Upper lobe of right lung (tissue), 1 donor: ENCODE measurements around the gene COL13A1. TPM values are rescaled to one million over a fixed set of nuclear protein-coding genes. Genes with fewer than 3 reads are reported as not detected.

ENCODE experiments used
- ATAC-seq: fragments of 200-7000 bp; cut with Tn5 transposase; one replicate; pipeline ENCODE4 v1.9.1; 2020; ENCODE audit warnings: mild to moderate bottlenecking, moderate library complexity
- DNase-seq: peaks from one replicate; pipeline ENCODE4 v3.0.0-alpha.2; 2020
- H3K27ac ChIP-seq: fragments of 200-600 bp; one replicate; pipeline ENCODE4 v1.8.0; 2022
- H3K27me3 ChIP-seq: fragments of 200-600 bp; one replicate; pipeline ENCODE4 v1.8.0; 2022; ENCODE audit warnings: mild to moderate bottlenecking
- H3K36me3 ChIP-seq: fragments of 200-600 bp; one replicate; pipeline ENCODE4 v1.8.0; 2022
- H3K4me1 ChIP-seq: fragments of 200-600 bp; one replicate; pipeline ENCODE4 v1.8.0; 2022
- H3K4me3 ChIP-seq: fragments of 200-600 bp; one replicate; pipeline ENCODE4 v1.8.0; 2022; ENCODE audit warnings: mild to moderate bottlenecking
- H3K9me3 ChIP-seq: fragments of 200-600 bp; one replicate; pipeline ENCODE4 v1.8.0; 2022
- intact Hi-C: fragments of 100-400 bp; cut with DNase I; formaldehyde crosslinking; loops from one replicate; pipeline ENCODE4 v1.11.0; 2022
- total RNA-seq: library from RNA; stranded (reverse); fragmentation: NEBNext Ultra II Directional; extraction: Animal tissue kit (Norgen Biotek cat#: 25700); gene quantifications from one replicate; pipeline ENCODE4 v1.2.1, GENCODE V29; 2021
- TF ChIP-seq, protein P1 (sequence below): fragments of 200-600 bp; IDR thresholded peaks from one replicate; pipeline ENCODE4 v1.8.0; 2022; ENCODE audit warnings: antibody characterized with exemption
- donor health status: DM: no; HTN: yes; CAD: no; lungs with severe emphysema.

Gene COL13A1
- total RNA-seq, 1 donor from 2014 or later, result 13.5 TPM

DNA sequence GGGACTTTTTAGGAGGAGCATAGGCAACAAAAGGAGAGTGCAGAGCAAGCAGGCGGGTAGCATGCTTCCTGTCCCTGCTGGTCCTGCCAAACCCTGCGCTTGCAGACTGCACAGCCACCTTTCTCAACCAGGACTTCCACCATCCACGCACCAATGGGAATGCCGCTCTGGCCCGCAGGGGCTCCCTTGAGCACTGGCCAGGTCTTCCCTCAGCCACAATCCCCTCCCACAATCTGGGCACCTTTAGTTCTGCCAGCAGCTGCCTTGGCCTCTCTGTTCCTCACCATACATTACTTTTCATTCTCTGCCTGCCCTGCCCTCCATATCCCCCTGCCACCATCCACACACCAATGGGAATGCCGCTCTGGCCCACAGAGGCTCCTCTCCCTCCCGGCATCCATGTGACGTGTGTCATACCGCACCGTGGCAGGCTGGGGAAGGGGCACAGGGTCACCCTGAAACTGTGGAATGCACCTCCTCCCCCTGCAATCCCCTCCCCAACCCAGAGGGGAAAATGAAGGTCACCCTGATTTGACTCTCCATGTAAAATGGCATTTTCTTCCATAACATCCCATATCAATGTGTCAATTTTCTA is 153.6 kb downstream of the COL13A1 start:
- no peak for DNase-seq
- Histone ChIP-seq H3K9me3 (no peaks in the 10 kb centered on the region), H3K27ac (no peak overlapping the region), H3K36me3 (no peaks in the 10 kb centered on the region), H3K4me1 (no peaks in the 10 kb centered on the region), H3K27me3 (no peaks in the 10 kb centered on the region), H3K4me3 (no peak overlapping the region)
- intact Hi-C loops, result no loop called here
- no peak for ATAC-seq
- TF ChIP-seq, protein P1, sequence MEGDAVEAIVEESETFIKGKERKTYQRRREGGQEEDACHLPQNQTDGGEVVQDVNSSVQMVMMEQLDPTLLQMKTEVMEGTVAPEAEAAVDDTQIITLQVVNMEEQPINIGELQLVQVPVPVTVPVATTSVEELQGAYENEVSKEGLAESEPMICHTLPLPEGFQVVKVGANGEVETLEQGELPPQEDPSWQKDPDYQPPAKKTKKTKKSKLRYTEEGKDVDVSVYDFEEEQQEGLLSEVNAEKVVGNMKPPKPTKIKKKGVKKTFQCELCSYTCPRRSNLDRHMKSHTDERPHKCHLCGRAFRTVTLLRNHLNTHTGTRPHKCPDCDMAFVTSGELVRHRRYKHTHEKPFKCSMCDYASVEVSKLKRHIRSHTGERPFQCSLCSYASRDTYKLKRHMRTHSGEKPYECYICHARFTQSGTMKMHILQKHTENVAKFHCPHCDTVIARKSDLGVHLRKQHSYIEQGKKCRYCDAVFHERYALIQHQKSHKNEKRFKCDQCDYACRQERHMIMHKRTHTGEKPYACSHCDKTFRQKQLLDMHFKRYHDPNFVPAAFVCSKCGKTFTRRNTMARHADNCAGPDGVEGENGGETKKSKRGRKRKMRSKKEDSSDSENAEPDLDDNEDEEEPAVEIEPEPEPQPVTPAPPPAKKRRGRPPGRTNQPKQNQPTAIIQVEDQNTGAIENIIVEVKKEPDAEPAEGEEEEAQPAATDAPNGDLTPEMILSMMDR, result no peak

DNA sequence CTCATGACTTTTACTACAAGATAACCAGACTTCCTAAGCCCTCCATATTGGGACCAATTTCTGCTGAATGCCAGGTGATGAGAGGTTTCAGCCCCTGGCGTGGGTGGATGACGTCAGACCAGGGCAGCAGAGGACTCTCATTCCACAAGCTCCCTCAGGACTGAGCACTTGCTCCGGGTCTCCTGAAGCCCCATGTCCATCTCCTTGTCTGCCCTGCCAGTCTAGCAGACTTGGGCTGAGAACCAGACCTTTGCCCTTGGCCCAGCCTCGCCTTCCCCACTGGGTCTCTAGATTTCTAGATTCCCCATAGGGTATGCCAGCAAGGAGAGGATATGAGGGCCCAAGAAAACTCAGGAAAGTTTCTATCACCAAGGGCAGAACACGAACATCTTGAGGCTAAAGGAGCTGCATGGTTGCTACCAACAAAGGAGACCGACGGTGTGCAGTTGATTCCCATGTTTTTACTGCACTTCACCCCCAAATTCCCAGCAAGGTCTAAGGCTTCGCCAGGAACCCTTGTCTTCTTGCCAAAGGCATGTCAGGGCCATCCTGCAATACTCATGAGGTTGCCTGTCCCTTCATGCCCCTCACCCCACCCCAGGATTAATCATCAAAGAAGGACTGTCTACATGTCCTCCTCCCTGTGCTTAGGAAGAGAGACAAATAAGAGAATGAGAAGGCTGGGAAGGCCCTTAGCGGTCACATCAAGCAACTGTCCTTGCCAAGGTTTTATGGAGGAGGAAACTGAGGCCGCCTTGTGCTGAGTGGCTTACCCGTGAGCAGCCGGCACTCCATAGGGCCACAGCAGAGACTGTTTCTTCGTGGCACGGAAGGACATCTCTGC is 154.4 kb downstream of the COL13A1 start:
- Histone ChIP-seq H3K36me3 (no peaks in the 10 kb centered on the region), H3K9me3 (no peaks in the 10 kb centered on the region), H3K4me3 (no peak overlapping the region), H3K27me3 (no peaks in the 10 kb centered on the region), H3K27ac (no peak overlapping the region), H3K4me1 (peaks cover under 1% of the 10 kb centered on the region)
- DNase-seq (no peak), ATAC-seq (no peak)
- TF ChIP-seq, protein P1, result no peak
- intact Hi-C loops, result no loop called here

DNA sequence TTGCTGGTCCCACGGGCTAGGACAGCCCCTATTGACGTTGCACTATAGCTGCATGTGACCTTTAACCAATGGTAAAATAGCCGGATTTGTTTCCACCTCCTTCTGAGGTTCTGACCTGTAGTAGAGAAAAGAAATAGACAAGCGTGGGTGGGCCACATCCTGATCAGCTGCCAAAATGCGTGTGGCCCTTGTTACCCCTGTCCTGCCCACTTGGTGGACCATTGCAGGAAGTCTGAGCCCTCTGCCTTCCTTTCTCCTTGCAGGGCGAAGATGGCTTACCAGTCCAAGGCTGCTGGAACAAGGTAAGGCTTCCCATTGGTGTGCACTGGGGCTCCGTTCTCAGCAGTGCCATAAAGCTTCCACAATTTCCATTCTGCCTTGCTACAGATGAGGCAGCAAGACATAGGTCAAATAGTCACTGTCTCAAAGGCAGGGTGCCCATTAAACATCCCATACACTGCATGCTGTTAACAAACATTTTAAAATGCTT is 155.1 kb downstream of the COL13A1 start:
- no peaks in the 10 kb centered on the region for H3K9me3 ChIP-seq
- TF ChIP-seq, protein P1, result no peak
- no peak overlapping the region for H3K27ac ChIP-seq
- intact Hi-C loops, result no loop called here
- ATAC-seq, result no peak
- no peak for DNase-seq
- no peaks in the 10 kb centered on the region for H3K27me3 ChIP-seq
- H3K36me3 ChIP-seq, result no peaks in the 10 kb centered on the region
- H3K4me1 ChIP-seq, result peaks cover 4% of the 10 kb centered on the region
- no peak overlapping the region for H3K4me3 ChIP-seq

DNA sequence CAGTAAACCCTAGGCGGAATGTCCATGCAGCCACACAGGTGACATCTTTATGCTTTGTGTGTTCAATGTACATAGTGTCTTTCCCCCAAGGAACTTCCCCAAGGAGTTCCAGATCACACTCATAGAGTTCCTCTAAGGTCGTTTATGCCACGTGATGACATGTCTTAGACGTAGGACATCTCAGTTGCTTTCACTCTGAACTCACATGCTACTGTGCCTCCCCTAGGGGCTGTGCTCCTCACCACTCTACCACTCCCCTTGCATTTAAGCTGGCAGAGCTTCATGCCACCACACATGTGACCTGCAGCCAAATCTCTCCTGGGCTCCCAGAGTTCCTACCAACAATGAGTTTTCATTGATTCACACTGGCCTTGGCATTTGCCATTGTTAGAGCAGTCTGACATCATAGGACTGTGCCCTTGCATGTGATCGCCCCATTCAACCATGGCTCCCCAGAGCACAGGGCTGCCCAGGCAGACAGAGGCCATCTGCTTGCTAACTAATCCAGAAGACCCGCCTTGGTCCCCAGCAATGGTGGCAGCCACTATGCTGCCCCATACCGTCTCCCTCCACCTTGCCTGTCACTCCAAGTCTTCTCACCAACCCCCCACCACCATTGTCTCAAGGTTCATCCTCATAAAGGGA is 155.7 kb downstream of the COL13A1 start:
- H3K27ac ChIP-seq, result no peak overlapping the region
- DNase-seq, result peak; percentile 53
- H3K27me3 ChIP-seq, result no peaks in the 10 kb centered on the region
- no peaks in the 10 kb centered on the region for H3K9me3 ChIP-seq
- intact Hi-C loops, result no loop called here
- H3K4me3 ChIP-seq, result no peak overlapping the region
- ATAC-seq, result peak; percentile 9
- H3K4me1 ChIP-seq, result peaks cover 4% of the 10 kb centered on the region
- H3K36me3 ChIP-seq, result no peaks in the 10 kb centered on the region
- TF ChIP-seq, protein P1, result no peak

DNA sequence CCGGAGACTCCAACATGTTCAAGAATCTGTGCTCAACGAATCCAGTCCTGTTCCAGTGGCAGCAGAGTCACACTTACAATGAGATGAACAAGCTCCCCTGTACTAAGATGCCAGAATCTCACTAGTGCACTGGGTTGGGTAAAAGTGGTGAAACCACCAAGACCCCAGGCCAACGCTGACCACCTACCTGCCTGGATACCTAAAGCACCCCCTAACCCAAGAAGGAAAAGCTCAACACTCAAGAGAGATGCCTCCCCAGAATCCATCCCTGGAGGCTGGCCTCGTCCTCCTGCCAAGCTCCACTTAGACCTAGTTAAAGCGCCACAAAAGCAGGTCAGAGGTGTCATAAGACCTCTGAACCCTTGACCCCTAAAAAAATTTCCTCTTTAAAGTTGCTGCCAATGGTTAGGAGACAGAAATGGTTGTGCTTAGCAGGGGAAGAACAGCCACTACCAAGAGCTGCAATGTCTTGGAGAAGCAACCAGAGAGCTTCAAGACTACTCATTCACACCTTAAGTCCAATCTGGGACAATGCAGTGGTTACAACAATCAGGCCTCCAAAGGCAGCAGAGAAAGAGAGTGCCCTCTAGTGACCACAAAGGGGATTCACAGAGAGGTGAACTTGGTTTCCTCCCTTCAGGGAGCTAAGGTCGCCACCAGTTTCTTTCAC is 156.3 kb downstream of the COL13A1 start:
- Histone ChIP-seq H3K36me3 (no peaks in the 10 kb centered on the region), H3K4me1 (peaks cover 4% of the 10 kb centered on the region), H3K27ac (no peak overlapping the region), H3K4me3 (no peak overlapping the region), H3K27me3 (no peaks in the 10 kb centered on the region), H3K9me3 (no peaks in the 10 kb centered on the region)
- intact Hi-C loops, result no loop called here
- TF ChIP-seq, protein P1, result peak; percentile 79
- ATAC-seq, result peak; percentile 70
- DNase-seq, result no peak
